Fibroblast of villous mesenchyme (primary cell): Measurements from ENCODE around the gene GRSF1. TPM values are rescaled to one million over a fixed set of nuclear protein-coding genes. Genes with fewer than 3 reads are reported as not detected.
"Not testable (repeated sequence)": the region's sequence is repeated elsewhere in the genome, so short reads cannot be mapped to it uniquely, and the experiment has no call there.

Source experiments
- DNase-seq: peaks from one replicate; pipeline ENCODE4 v3.0.0-alpha.2; 2010; ENCODE audit warnings: low read depth
- H3K4me3 ChIP-seq: 2 replicates; pipeline ENCODE4 v1.5.1; 2011; ENCODE audit warnings: low read depth, mild to moderate bottlenecking, low read length
- CTCF ChIP-seq: IDR thresholded peaks from 2 replicates; pipeline ENCODE4 v1.5.1; 2012; ENCODE audit warnings: low read depth, mild to moderate bottlenecking, low read length; ENCODE audit not compliant: insufficient read depth
- total RNA-seq: library from RNA; depleted of rRNA; stranded (reverse); fragments of >200 nt; gene quantifications from 2 replicates; pipeline ENCODE4 v1.2.3, GENCODE V29; 2012

Gene GRSF1
- total RNA-seq, 1 donor: 117 TPM

- DNase-seq: no peak
- H3K4me3 ChIP-seq: no peak overlapping the region
- TF ChIP-seq CTCF: no peak
Observed at GRCh38 chr4:70842761-70843435, 3.2 kb upstream of the GRSF1 start.

GRCh38 chr4:70841951-70842350, 2.3 kb upstream of the GRSF1 start:
- TF ChIP-seq CTCF: no peak
- no peak for DNase-seq

GRCh38 chr4:70841211-70841610, 1.5 kb upstream of the GRSF1 start:
- no peak overlapping the region for H3K4me3 ChIP-seq
- no peak for DNase-seq
- TF ChIP-seq CTCF: no peak

More at GRCh38 chr4:70841951-70842350, 2.3 kb upstream of the GRSF1 start:
- no peak overlapping the region for H3K4me3 ChIP-seq

GRCh38 chr4:70840631-70841030, 941 bp upstream of the GRSF1 start:
- DNase-seq, H3K4me3 ChIP-seq: not testable (repeated sequence)

- peak; percentile 63 for DNase-seq
- H3K4me3 ChIP-seq: not testable (repeated sequence)
Observed at GRCh38 chr4:70840137-70840536, 447 bp upstream of the GRSF1 start.

GRCh38 chr4:70838666-70839588, 763 bp downstream of the GRSF1 start:
- peak; percentile 64 for DNase-seq
- H3K4me3 ChIP-seq: peak overlapping the region; percentile 91
- no peak for TF ChIP-seq CTCF

GRCh38 chr4:70838204-70838603, 1.5 kb downstream of the GRSF1 start:
- TF ChIP-seq CTCF: no peak
- peak overlapping the region; percentile 91 for H3K4me3 ChIP-seq
- peak; percentile 27 for DNase-seq
